ENCODE results near the gene CPNE9.

DNA sequence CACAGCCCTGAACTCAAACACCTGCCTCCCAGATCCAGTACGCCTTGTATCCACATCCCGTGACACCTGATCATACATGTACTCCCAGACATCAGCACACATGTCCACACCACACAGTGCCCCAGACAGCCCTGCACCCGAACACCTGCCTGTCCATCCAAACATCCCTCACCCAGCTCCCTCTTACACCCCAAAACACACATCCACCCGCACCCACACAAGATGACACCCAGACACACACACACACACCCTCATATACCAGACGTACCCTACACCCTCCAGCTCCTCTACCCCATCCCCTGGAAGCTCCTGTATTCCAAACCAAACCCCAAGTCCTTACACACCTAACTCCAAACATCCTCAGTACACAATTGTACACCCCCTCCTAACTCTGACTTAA lies 65.4 kb downstream of the CPNE9 start:
- TF ChIP-seq SNAI2 (CRISPR knock-in tag; IDR thresholded peaks at IDR 0.05) (no peak), ZFP3 (CRISPR knock-in tag; IDR thresholded peaks at IDR 0.05) (no peak), OSR1 (CRISPR knock-in tag; IDR thresholded peaks at IDR 0.05) (no peak), ZFP30 (CRISPR knock-in tag; IDR thresholded peaks at IDR 0.05) (no peak), RARB (CRISPR knock-in tag; IDR thresholded peaks at IDR 0.05) (no peak), CSDC2 (CRISPR knock-in tag; IDR thresholded peaks at IDR 0.05) (no peak), GLIS3 (CRISPR knock-in tag; IDR thresholded peaks at IDR 0.05) (no peak)
- TF ChIP-seq, protein P1, sequence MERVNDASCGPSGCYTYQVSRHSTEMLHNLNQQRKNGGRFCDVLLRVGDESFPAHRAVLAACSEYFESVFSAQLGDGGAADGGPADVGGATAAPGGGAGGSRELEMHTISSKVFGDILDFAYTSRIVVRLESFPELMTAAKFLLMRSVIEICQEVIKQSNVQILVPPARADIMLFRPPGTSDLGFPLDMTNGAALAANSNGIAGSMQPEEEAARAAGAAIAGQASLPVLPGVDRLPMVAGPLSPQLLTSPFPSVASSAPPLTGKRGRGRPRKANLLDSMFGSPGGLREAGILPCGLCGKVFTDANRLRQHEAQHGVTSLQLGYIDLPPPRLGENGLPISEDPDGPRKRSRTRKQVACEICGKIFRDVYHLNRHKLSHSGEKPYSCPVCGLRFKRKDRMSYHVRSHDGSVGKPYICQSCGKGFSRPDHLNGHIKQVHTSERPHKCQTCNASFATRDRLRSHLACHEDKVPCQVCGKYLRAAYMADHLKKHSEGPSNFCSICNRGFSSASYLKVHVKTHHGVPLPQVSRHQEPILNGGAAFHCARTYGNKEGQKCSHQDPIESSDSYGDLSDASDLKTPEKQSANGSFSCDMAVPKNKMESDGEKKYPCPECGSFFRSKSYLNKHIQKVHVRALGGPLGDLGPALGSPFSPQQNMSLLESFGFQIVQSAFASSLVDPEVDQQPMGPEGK (CRISPR knock-in tag; IDR thresholded peaks at IDR 0.05; ENCODE audit: borderline replicate concordance), result no peak

Data from SK-N-SH treated with all-trans-retinoic acid at 6 μM for 48 hours (cell line).